Neural crest cell (in vitro differentiated cells): ENCODE results near the gene EPHB4. TPM values are rescaled to one million over a fixed set of nuclear protein-coding genes. Genes with fewer than 3 reads are reported as not detected.
"Not testable (repeated sequence)": the region's sequence is repeated elsewhere in the genome, so short reads cannot be mapped to it uniquely, and the experiment has no call there.

Experiments used
- DNase-seq: peaks from one replicate; pipeline ENCODE4 v3.0.0; 2021; ENCODE audit warnings: low read depth, mixed read lengths, low spot score
- H3K27ac Mint-ChIP-seq: one replicate; pipeline ENCODE4 v1.8.0; 2021; ENCODE audit warnings: mild to moderate bottlenecking, mixed read lengths; ENCODE audit not compliant: unreplicated experiment
- H3K27me3 Mint-ChIP-seq: 2 replicates; pipeline ENCODE4 v1.8.0; 2021; ENCODE audit warnings: low read depth, mild to moderate bottlenecking, mixed read lengths
- H3K36me3 Mint-ChIP-seq: 2 replicates; pipeline ENCODE4 v1.8.0; 2021; ENCODE audit warnings: low read depth, mild to moderate bottlenecking, mixed read lengths
- H3K4me1 Mint-ChIP-seq: 2 replicates; pipeline ENCODE4 v1.8.0; 2021; ENCODE audit warnings: mixed read lengths
- H3K4me3 Mint-ChIP-seq: one replicate; pipeline ENCODE4 v1.8.0; 2021; ENCODE audit warnings: mild to moderate bottlenecking, mixed read lengths
- H3K9me3 Mint-ChIP-seq: 2 replicates; pipeline ENCODE4 v1.8.0; 2021; ENCODE audit warnings: mixed read lengths
- total RNA-seq: library from RNA; stranded (reverse); gene quantifications from 2 replicates; pipeline ENCODE4 v1.2.1, GENCODE V29; 2021
- TF ChIP-seq, protein P1 (sequence below): fragments of 200-600 bp; sonication (generic); conservative IDR thresholded peaks from 2 replicates; pipeline ENCODE4 v1.5.0; 2021; ENCODE audit warnings: antibody characterized with exemption, mild to moderate bottlenecking

EPHB4 gene
- total RNA-seq, 1 donor from 2014 or later, result 84.5 TPM

DNA sequence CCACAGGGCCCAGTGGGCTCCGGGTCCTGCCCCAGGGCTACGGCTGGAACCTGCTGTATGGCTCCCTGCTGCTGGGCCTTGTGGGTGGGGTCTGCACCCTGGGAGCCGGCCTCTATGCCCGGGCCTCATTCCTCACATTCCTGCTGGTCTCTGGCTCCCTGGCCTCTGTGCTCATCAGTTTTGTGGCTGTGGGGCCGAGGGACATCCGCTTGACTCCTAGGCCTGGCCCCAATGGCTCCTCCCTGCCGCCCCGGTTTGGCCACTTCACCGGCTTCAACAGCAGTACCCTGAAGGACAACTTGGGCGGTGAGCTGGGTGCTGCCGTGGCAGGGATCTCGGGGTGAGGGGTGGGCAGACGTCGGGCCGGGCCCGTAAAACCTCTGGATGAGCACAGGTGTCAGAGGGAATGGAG is 29.6 kb upstream of the EPHB4 start:
- TF ChIP-seq, protein P1, sequence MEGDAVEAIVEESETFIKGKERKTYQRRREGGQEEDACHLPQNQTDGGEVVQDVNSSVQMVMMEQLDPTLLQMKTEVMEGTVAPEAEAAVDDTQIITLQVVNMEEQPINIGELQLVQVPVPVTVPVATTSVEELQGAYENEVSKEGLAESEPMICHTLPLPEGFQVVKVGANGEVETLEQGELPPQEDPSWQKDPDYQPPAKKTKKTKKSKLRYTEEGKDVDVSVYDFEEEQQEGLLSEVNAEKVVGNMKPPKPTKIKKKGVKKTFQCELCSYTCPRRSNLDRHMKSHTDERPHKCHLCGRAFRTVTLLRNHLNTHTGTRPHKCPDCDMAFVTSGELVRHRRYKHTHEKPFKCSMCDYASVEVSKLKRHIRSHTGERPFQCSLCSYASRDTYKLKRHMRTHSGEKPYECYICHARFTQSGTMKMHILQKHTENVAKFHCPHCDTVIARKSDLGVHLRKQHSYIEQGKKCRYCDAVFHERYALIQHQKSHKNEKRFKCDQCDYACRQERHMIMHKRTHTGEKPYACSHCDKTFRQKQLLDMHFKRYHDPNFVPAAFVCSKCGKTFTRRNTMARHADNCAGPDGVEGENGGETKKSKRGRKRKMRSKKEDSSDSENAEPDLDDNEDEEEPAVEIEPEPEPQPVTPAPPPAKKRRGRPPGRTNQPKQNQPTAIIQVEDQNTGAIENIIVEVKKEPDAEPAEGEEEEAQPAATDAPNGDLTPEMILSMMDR, result no peak
- no peak overlapping the region for H3K27ac Mint-ChIP-seq
- no peaks in the 10 kb centered on the region for H3K27me3 Mint-ChIP-seq
- no peak for DNase-seq
- no peaks in the 10 kb centered on the region for H3K9me3 Mint-ChIP-seq
- H3K36me3 Mint-ChIP-seq, result peaks cover 2% of the 10 kb centered on the region
- H3K4me3 Mint-ChIP-seq, result peak overlapping the region; percentile 18
- H3K4me1 Mint-ChIP-seq, result peaks cover 2% of the 10 kb centered on the region

DNA sequence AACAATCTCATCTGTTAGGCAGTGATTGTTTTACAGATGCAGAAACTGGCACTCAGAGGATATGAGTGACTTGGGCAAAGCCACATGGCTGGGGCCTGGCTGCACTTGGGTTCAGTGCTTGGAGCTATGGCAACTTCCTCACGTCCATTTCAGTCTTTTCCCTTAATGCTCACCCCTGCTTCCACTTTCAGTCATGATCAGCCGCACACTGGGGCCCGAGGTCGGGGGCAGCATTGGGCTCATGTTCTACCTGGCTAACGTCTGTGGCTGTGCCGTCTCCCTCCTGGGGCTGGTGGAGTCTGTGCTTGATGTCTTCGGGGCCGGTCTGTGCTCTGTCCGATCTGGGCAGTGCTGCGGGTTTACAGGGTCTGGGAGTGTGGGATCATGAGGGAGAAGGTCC is 28.2 kb upstream of the EPHB4 start:
- peak overlapping the region; percentile 79 for H3K4me3 Mint-ChIP-seq
- H3K4me1 Mint-ChIP-seq, result peaks cover 4% of the 10 kb centered on the region
- TF ChIP-seq, protein P1, result no peak
- no peaks in the 10 kb centered on the region for H3K9me3 Mint-ChIP-seq
- peaks cover 2% of the 10 kb centered on the region for H3K36me3 Mint-ChIP-seq
- H3K27ac Mint-ChIP-seq, result no peak overlapping the region
- no peaks in the 10 kb centered on the region for H3K27me3 Mint-ChIP-seq
- no peak for DNase-seq

DNA sequence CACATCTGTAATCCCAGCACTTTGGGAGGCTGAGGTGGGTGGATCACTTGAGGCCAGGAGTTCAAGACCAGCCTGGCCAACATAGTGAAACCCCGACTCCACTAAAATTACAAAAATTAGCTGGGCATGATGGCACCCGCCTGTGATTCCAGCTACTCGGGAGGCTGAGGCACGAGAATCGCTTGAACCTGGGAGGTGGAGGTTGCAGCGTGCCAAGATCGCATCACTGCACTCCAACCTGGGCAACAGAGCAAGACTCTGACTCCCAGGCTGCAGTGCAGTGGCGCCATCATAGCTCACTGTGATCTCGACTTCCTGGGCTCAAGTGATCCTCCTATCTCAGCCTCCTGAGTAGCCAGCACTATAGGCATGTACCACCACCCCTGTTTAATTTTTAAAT is 27.6 kb upstream of the EPHB4 start:
- DNase-seq, H3K9me3 Mint-ChIP-seq, H3K27ac Mint-ChIP-seq, H3K27me3 Mint-ChIP-seq, H3K36me3 Mint-ChIP-seq, H3K4me3 Mint-ChIP-seq, H3K4me1 Mint-ChIP-seq: not testable (repeated sequence)

DNA sequence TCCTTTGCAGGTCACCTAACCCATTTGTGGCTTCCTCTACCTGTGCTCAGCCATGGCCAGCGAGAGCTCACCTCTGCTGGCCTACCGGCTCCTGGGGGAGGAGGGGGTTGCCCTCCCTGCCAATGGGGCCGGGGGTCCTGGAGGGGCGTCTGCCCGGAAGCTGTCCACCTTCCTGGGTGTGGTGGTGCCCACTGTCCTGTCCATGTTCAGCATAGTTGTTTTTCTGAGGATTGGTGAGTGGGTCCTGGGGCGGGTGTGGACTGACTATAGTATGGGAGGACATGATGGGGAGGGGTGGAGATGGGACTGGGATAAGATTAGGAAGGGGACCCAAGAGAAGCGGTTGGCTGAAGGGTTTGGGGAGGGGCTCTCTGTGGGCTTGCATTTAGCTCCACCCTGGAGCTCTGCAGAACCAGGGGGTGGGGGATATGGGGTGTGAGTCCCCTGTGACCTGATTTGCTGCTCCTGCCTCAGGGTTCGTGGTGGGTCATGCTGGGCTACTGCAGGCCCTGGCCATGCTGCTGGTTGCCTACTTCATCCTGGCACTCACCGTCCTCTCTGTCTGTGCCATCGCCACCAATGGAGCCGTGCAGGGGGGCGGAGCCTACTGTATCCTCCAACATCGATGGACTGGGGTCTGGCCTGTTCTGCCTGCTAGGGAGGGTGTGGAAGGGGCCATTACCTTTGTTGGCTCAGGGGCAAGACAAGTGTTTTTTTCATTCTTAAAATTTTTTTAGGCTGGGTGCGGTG is 27.0 kb upstream of the EPHB4 start:
- no peak for DNase-seq
- peaks cover 4% of the 10 kb centered on the region for H3K4me1 Mint-ChIP-seq
- H3K9me3 Mint-ChIP-seq, result no peaks in the 10 kb centered on the region
- H3K36me3 Mint-ChIP-seq, result no peaks in the 10 kb centered on the region
- TF ChIP-seq, protein P1, result no peak
- H3K27ac Mint-ChIP-seq, result no peak overlapping the region
- peak overlapping the region; percentile 9 for H3K4me3 Mint-ChIP-seq
- no peaks in the 10 kb centered on the region for H3K27me3 Mint-ChIP-seq

DNA sequence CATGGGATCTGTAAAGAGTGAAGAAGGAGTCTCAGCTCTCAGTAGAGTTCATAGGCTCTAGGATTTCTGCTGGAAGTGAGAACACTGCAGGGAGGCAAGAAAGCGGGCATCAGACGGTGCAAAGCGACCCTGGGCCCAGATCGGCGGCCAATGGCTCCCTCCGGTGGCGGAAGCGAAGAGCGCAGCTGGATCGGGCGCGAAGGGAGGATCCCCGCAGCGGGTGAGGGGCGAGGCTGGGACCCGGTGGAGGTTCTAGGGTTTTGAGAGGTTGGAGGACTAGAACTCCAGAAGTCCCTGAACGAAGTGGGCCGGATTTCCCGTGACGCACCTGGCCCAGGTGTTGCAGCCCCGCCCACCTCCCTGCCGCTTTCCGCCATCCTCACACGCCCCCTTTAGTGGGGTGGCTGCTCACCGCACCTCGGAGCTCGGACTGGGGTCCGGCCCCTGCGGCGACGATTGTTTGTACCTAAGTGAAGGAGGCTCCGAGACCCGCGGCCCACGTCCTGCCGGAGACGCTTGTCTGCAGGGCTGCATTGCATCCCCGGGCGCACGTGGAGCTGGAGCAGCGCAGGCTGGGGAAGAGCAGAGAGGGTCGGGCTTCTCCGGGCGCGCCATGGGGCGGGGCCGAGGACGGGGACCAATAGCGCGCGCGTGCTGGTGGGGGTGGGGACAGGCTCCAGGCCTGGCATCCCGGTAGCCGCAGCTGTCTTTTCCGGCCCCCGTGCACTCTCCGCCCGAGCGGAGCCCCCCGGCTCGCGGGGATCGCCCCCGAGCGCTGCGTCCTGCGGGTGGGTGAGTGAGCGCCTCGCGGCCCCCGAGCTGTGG is 24.9 kb upstream of the EPHB4 start, which contains the start of gene SLC12A9:
TSS of gene SLC12A9 (plus strand) at position 666 of the 825 bp plus-strand sequence. CDS start 1,485 bp downstream, outside the sequence.
- Mint-ChIP-seq H3K4me3 (peak within 1 kb of the TSS; percentile 80), H3K4me1 (peaks cover 4% of the 10 kb centered on the region), H3K36me3 (no peaks in the 10 kb centered on the region), H3K27ac (no peak within 1 kb of the TSS), H3K9me3 (no peaks in the 10 kb centered on the region), H3K27me3 (no peaks in the 10 kb centered on the region)
- peak; percentile 93 for DNase-seq
- TF ChIP-seq, protein P1, result peak; percentile 99

DNA sequence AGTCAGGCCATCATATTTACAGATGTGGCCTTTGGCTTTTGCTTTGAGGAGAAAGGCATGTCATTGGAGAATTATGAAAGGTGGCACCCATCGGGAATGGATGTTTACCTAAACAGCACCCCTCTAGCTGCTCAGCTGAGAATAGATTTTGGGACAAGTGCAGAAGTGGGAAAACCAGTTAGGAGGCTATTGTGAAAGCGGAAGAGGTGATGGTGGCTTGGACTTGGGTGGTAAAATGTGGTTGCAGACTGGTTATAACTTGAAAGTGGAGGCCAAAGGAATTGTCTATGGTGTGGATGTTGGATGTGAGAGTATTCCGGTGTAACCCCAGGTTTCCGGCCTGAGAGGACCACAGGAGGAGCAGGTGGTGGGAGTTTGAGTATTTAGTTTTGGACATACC is 20.0 kb upstream of the EPHB4 start:
- no peaks in the 10 kb centered on the region for H3K9me3 Mint-ChIP-seq
- no peak for DNase-seq
- H3K36me3 Mint-ChIP-seq, result no peaks in the 10 kb centered on the region
- H3K4me1 Mint-ChIP-seq, result peaks cover 4% of the 10 kb centered on the region
- TF ChIP-seq, protein P1, result no peak
- no peak overlapping the region for H3K27ac Mint-ChIP-seq
- H3K27me3 Mint-ChIP-seq, result no peaks in the 10 kb centered on the region
- no peak overlapping the region for H3K4me3 Mint-ChIP-seq
